ENCODE data around the gene CRK. TPM values are rescaled to one million over a fixed set of nuclear protein-coding genes. Genes with fewer than 3 reads are reported as not detected.
A peak's percentile ranks its signal among the peaks of the same experiment; 100 is the strongest.

Gene CRK
- total RNA-seq, 1 experiment from 2014 or later: 72.3 TPM

GRCh38 chr17:1371893-1372590, 84.0 kb downstream of the CRK start:
- TF ChIP-seq CTCF (IDR thresholded peaks at IDR 0.05; ENCODE audit: insufficient read depth in 1 of 2, low read depth in 1 of 2, low read length in 1 of 2, severe bottlenecking in 1 of 2, unreplicated experiment in 1 of 2): no peak
- no peaks in the 10 kb centered on the region for H3K27me3 ChIP-seq (replicated peaks; ENCODE audit: control insufficient read depth, insufficient read depth, low read length)
- no peaks in the 10 kb centered on the region for H3K27me3 Mint-ChIP-seq (ENCODE audit: insufficient read depth, unreplicated experiment)
- DNase-seq: peak in 1 of 2 experiments; percentile 19
- ChIA-PET CTCF (interaction anchor here (1.1 kb wide), 1 partner anchor 8 kb away, joined by 3 read pairs; no protein-coding TSS in a partner anchor), POLR2A (no interaction called here)
- no peak overlapping the region for H3K4me3 Mint-ChIP-seq (ENCODE audit: unreplicated experiment)
- peaks cover 82% of the 10 kb centered on the region for H3K36me3 Mint-ChIP-seq (ENCODE audit: insufficient read depth, unreplicated experiment)
- BruUV-seq (replicated peaks): no TSS peak
- no peaks in the 10 kb centered on the region for H3K9me3 ChIP-seq
- no peaks in the 10 kb centered on the region for H3K9me3 Mint-ChIP-seq (ENCODE audit: unreplicated experiment)
- H3K4me1 ChIP-seq: peaks cover 10% of the 10 kb centered on the region; the same call in 1 of the 2 replicates
- H3K27ac Mint-ChIP-seq (ENCODE audit: unreplicated experiment): peak overlapping the region; percentile 59
- H3K4me1 Mint-ChIP-seq (ENCODE audit: low read depth, unreplicated experiment): peaks cover 15% of the 10 kb centered on the region
- intact Hi-C loops (cut with micrococcal nuclease; ENCODE audit: unreplicated experiment): no loop called here
- H3K36me3 ChIP-seq (ENCODE audit: control insufficient read depth, insufficient read depth, low read length): peaks cover 3% of the 10 kb centered on the region
- H3K4me3 ChIP-seq (ENCODE audit: low read depth, low read length): no peak overlapping the region

Other genes with a start within 250 kb of the CRK start
- gene BHLHA9, start 185.8 kb downstream of the CRK start, total RNA-seq (2022): not detected in 2 replicates
- not detected in 2 replicates for gene TRARG1, start 176.6 kb downstream of the CRK start, total RNA-seq (2022)
- gene YWHAE, start 56.0 kb downstream of the CRK start, total RNA-seq (2022): 915 and 956 TPM in 2 replicates
- gene MYO1C, start 36.5 kb upstream of the CRK start, total RNA-seq (2022): 162 and 171 TPM in 2 replicates
- gene INPP5K, start 60.4 kb upstream of the CRK start, total RNA-seq (2022): 24.1 and 27.3 TPM in 2 replicates
- 103 and 106 TPM in 2 replicates for gene PITPNA, start 106.6 kb upstream of the CRK start, total RNA-seq (2022)
- 33.9 and 39.3 TPM in 2 replicates for gene SLC43A2, start 172.6 kb upstream of the CRK start, total RNA-seq (2022)
- gene SCARF1, start 189.5 kb upstream of the CRK start, total RNA-seq (2022): 0.14 and 0.51 TPM in 2 replicates
- gene RILP, start 193.6 kb upstream of the CRK start, total RNA-seq (2022): 4.2 and 6.9 TPM in 2 replicates
- 398 and 430 TPM in 2 replicates for gene PRPF8, start 228.6 kb upstream of the CRK start, total RNA-seq (2022)

Measured in Caco-2 (cell line).